ENCODE data around the gene SNRNP40. TPM values are rescaled to one million over a fixed set of nuclear protein-coding genes. Genes with fewer than 3 reads are reported as not detected.
"Not testable (repeated sequence)": the region's sequence is repeated elsewhere in the genome, so short reads cannot be mapped to it uniquely, and the experiment has no call there.

SNRNP40 gene
- total RNA-seq, 1 donor from 2014 or later, result 68.0 TPM

DNA sequence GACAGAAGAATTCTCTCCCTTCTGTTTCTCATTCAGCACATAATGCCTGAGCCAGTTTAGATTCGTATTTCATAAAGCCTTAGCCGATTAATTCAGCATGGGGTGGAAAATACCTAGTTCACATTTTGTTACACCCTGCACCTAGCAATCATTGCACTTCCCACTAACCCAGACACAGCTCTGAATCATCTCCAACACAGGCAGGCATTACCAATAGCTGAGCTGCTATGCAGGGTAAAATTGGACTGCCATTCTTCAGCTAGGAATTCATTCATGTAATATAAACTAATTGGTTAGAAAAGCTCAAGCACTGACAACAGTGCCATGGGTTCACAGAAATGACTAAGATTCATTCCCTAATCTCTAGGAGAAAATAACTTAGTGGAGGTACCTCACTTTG is 30.0 kb downstream of the SNRNP40 start:
- no peaks in the 10 kb centered on the region for H3K27me3 Mint-ChIP-seq (ENCODE audit: unreplicated experiment)
- no peak overlapping the region for H3K4me3 Mint-ChIP-seq (ENCODE audit: unreplicated experiment)
- DNase-seq, result no peak
- no peak overlapping the region for H3K27ac Mint-ChIP-seq (ENCODE audit: unreplicated experiment)
- peaks cover 2% of the 10 kb centered on the region for H3K4me1 Mint-ChIP-seq (ENCODE audit: low read depth, unreplicated experiment)
- H3K9me3 Mint-ChIP-seq (ENCODE audit: unreplicated experiment), result peaks cover 3% of the 10 kb centered on the region
- no peaks in the 10 kb centered on the region for H3K36me3 Mint-ChIP-seq (ENCODE audit: unreplicated experiment)
- TF ChIP-seq, protein P1, sequence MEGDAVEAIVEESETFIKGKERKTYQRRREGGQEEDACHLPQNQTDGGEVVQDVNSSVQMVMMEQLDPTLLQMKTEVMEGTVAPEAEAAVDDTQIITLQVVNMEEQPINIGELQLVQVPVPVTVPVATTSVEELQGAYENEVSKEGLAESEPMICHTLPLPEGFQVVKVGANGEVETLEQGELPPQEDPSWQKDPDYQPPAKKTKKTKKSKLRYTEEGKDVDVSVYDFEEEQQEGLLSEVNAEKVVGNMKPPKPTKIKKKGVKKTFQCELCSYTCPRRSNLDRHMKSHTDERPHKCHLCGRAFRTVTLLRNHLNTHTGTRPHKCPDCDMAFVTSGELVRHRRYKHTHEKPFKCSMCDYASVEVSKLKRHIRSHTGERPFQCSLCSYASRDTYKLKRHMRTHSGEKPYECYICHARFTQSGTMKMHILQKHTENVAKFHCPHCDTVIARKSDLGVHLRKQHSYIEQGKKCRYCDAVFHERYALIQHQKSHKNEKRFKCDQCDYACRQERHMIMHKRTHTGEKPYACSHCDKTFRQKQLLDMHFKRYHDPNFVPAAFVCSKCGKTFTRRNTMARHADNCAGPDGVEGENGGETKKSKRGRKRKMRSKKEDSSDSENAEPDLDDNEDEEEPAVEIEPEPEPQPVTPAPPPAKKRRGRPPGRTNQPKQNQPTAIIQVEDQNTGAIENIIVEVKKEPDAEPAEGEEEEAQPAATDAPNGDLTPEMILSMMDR (IDR thresholded peaks at IDR 0.05; ENCODE audit: partially characterized antibody, unreplicated experiment), result no peak

DNA sequence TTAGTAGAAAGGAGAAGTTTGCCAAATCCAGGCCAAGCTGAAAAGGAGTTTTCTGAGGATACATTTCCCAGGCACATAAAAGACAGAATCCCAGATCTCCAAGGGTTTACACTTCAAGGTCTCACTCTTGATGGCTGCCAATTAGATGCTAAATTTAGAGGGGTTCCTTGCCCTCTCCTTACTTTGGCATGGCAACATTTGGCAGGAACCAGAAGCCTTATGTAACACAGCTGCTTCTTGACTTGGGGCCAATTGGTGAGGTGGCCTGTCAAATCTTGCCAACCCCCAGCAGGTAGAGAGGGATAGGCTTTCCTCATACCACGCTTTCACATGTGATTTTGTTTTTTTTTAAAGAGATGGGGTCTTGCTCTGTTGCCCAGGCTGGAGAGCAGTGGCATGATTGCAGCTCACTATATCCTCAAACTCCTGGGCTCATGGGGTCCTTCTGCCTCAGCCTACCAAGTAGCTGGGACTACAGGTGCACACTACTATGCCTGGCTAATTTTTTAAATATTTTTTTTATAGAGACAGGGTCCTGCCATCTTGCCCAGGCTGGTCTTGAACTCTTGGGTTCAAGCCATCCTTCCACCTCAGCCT is 31.7 kb downstream of the SNRNP40 start:
- Mint-ChIP-seq H3K27me3 (ENCODE audit: unreplicated experiment) (no peaks in the 10 kb centered on the region), H3K27ac (ENCODE audit: unreplicated experiment) (no peak overlapping the region), H3K36me3 (ENCODE audit: unreplicated experiment) (no peaks in the 10 kb centered on the region), H3K9me3 (ENCODE audit: unreplicated experiment) (peaks cover 3% of the 10 kb centered on the region), H3K4me3 (ENCODE audit: unreplicated experiment) (no peak overlapping the region), H3K4me1 (ENCODE audit: low read depth, unreplicated experiment) (peaks cover 2% of the 10 kb centered on the region)
- no peak for DNase-seq
- TF ChIP-seq, protein P1 (IDR thresholded peaks at IDR 0.05; ENCODE audit: partially characterized antibody, unreplicated experiment), result no peak

DNA sequence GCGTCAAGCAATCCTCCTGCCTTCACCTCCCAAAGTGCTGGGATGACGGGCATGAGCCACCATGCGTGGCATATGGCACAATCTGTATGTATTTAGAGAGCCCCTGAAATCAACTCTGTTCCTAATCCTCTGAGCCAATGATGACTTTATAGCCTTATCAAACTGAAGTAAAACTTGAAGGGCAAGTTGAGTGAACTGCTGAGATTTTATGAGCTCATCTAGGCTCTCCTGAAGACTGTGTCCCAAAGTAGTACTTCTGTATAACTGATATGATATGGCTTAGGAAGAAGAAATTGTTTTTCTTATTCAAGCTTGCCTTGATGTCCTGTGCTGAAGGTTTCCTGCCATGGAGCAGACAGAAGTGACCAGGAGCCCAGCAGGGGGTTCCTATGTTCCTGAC is 33.2 kb downstream of the SNRNP40 start:
- Mint-ChIP-seq H3K36me3 (ENCODE audit: unreplicated experiment) (no peaks in the 10 kb centered on the region), H3K27me3 (ENCODE audit: unreplicated experiment) (no peaks in the 10 kb centered on the region), H3K4me1 (ENCODE audit: low read depth, unreplicated experiment) (peaks cover 2% of the 10 kb centered on the region), H3K27ac (ENCODE audit: unreplicated experiment) (no peak overlapping the region), H3K9me3 (ENCODE audit: unreplicated experiment) (peaks cover 3% of the 10 kb centered on the region), H3K4me3 (ENCODE audit: unreplicated experiment) (no peak overlapping the region)
- TF ChIP-seq, protein P1 (IDR thresholded peaks at IDR 0.05; ENCODE audit: partially characterized antibody, unreplicated experiment), result no peak
- DNase-seq, result no peak

DNA sequence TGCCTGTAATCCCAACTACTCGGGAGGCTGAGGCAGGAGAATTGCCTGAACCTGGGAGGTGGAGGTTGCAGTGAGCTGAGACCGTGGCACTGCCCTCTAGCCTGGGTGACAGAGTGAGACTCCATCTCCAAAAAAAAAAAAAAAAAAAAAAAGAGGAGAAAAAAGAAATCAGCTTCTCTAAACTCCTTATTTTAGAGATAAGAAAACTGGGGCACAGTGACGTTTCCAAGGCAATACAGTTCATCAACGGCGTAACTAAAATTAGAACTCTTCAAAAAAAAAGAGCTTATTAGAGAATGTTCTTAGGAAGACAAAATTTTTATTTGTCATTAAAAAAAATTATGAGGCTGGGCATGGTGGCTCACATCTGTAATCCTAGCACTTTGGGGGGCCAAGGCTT is 34.2 kb downstream of the SNRNP40 start:
- not testable (repeated sequence) for H3K36me3 Mint-ChIP-seq (ENCODE audit: unreplicated experiment); H3K27ac Mint-ChIP-seq (ENCODE audit: unreplicated experiment); H3K4me3 Mint-ChIP-seq (ENCODE audit: unreplicated experiment); H3K27me3 Mint-ChIP-seq (ENCODE audit: unreplicated experiment); H3K9me3 Mint-ChIP-seq (ENCODE audit: unreplicated experiment); DNase-seq; H3K4me1 Mint-ChIP-seq (ENCODE audit: low read depth, unreplicated experiment)

DNA sequence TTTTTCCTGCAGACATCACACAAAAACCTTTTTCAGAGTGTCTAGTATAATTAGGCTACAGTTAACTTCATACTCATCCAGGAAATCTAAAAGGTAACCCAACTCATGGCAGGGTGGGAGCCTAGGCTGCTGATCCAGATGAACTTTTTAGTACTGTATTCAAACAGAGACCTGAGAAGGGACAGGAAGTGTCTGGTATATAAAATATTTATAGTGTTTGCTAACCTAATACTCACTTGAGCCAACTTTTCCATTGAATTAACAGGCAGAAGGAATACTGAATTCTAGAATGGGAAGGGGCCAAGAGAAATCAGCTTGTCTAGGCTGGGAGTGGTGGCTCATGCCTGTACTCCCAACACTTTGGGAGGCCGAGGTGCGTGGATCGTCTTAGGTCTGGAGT is 34.7 kb downstream of the SNRNP40 start:
- H3K36me3 Mint-ChIP-seq (ENCODE audit: unreplicated experiment), result peaks cover 4% of the 10 kb centered on the region
- TF ChIP-seq, protein P1 (IDR thresholded peaks at IDR 0.05; ENCODE audit: partially characterized antibody, unreplicated experiment), result no peak
- H3K4me1 Mint-ChIP-seq (ENCODE audit: low read depth, unreplicated experiment), result peaks cover 2% of the 10 kb centered on the region
- peaks cover 3% of the 10 kb centered on the region for H3K9me3 Mint-ChIP-seq (ENCODE audit: unreplicated experiment)
- DNase-seq, result no peak
- H3K27ac Mint-ChIP-seq (ENCODE audit: unreplicated experiment), result no peak overlapping the region
- no peak overlapping the region for H3K4me3 Mint-ChIP-seq (ENCODE audit: unreplicated experiment)
- H3K27me3 Mint-ChIP-seq (ENCODE audit: unreplicated experiment), result no peaks in the 10 kb centered on the region

Measured in glutamatergic neuron (in vitro differentiated cells).